HG02571 (cell line): Measurements from ENCODE around the gene KLHL35.
"Not testable (repeated sequence)": the region's sequence is repeated elsewhere in the genome, so short reads cannot be mapped to it uniquely, and the experiment has no call there.

Source experiments
- ATAC-seq: cut with Tn5 transposase; IDR thresholded peaks from one replicate; pipeline ENCODE4 v1.9.1; 2021; ENCODE audit warnings: mild to moderate bottlenecking, moderate library complexity; ENCODE audit not compliant: unreplicated experiment

KLHL35 gene

GRCh38 chr11:75426720-75427086, 6.3 kb downstream of the KLHL35 start:
- ATAC-seq: no peak

GRCh38 chr11:75425422-75425821, 7.6 kb downstream of the KLHL35 start:
- no peak for ATAC-seq

- no peak for ATAC-seq
Observed at GRCh38 chr11:75424396-75424795, 8.6 kb downstream of the KLHL35 start.

GRCh38 chr11:75423721-75424120, 9.3 kb downstream of the KLHL35 start:
- ATAC-seq: no peak

GRCh38 chr11:75422248-75423231, 10.5 kb downstream of the KLHL35 start:
- ATAC-seq: no peak

GRCh38 chr11:75421902-75422247, 11.1 kb downstream of the KLHL35 start:
- no peak for ATAC-seq

GRCh38 chr11:75421035-75421602, 11.9 kb downstream of the KLHL35 start:
- no peak for ATAC-seq

GRCh38 chr11:75420224-75421034, 12.6 kb downstream of the KLHL35 start:
- no peak for ATAC-seq

GRCh38 chr11:75413864-75414263, 19.1 kb downstream of the KLHL35 start:
- no peak for ATAC-seq

GRCh38 chr11:75413146-75413545, 19.9 kb downstream of the KLHL35 start:
- not testable (repeated sequence) for ATAC-seq

- ATAC-seq: not testable (repeated sequence)
Observed at GRCh38 chr11:75409971-75410370, 23.0 kb downstream of the KLHL35 start.

- ATAC-seq: no peak
Observed at GRCh38 chr11:75408957-75409219, 24.1 kb downstream of the KLHL35 start.

- no peak for ATAC-seq
Observed at GRCh38 chr11:75406338-75406777, 26.6 kb downstream of the KLHL35 start.

- ATAC-seq: no peak
Observed at GRCh38 chr11:75403983-75404658, 28.9 kb downstream of the KLHL35 start.

GRCh38 chr11:75403037-75403436, 30.0 kb downstream of the KLHL35 start:
- no peak for ATAC-seq

GRCh38 chr11:75402002-75402773, 30.8 kb downstream of the KLHL35 start:
- no peak for ATAC-seq

- ATAC-seq: no peak
Observed at GRCh38 chr11:75400146-75400865, 32.7 kb downstream of the KLHL35 start.

- peak; percentile 84 for ATAC-seq
Observed at GRCh38 chr11:75399344-75400145, 33.5 kb downstream of the KLHL35 start, which contains the start of gene RPS3. RPS3 (plus strand) TSS chr11:75399518; CDS start chr11:75399548, 30 bp downstream.

GRCh38 chr11:75398906-75399305, 34.1 kb downstream of the KLHL35 start:
- no peak for ATAC-seq
